DLD1 (cell line): ENCODE measurements around the gene FOXO3.

ENCODE experiments used
- in situ Hi-C: cut with HindIII; loops from 2 replicates; pipeline ENCODE4 v1.10.0; 2017; ENCODE audit warnings: low sequenced_read_pairs

FOXO3 gene

GRCh38 chr6:108727966-108728730, 167.4 kb downstream of the FOXO3 start:
- in situ Hi-C loops = no loop called here

DNA sequence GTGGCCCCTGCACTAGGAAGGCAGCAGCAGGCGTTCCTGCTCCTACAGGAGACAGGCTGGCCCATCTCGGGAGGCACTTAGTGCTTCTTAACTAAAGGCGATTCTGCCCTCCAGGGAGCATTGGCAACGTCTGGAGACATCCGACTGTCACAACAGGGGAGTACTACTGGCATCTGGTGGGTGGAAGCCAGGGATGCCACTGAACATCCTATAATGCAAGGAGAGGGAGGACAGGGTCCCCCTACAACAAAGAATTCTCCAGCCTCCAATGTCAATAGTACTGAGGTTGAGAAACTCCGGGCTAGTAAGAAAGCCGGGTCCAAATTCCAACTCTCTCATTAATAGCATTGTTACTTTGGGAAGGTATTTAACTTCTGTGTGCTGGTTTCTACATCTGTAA, 168.1 kb downstream of the FOXO3 start:
- in situ Hi-C loops = no loop called here

- in situ Hi-C loops = no loop called here
These were observed 170.2 kb downstream of the FOXO3 start for GRCh38 chr6:108730635-108731515.

GRCh38 chr6:108732091-108732870, 171.6 kb downstream of the FOXO3 start:
- in situ Hi-C loops = no loop called here

GRCh38 chr6:108733051-108733450, 172.3 kb downstream of the FOXO3 start:
- in situ Hi-C loops = no loop called here

DNA sequence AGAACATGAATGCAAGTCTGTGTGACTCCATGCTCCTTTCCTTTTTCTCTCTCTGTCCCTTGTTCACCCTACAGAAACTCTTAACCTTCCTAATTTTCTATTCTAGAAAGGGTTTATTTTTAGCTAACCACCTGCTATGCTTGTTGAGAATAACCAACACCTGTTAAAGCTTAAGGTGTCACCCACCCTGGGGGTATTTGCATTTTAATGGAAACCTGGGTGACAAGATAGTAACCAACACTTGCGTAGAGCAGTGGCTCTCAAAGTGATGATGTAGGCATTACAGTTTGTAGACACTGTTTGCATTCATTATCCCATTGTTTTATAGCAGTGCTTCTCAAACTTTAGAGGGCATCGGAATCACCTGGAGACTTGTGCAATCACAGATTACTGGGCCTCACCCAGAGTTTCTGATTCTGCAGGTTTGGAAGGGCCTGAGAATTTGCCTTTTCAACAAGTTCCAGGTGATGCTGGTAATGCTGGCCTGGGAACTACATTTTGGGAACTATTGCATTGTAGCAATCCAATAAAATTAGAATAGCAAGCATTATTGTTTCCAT, 173.1 kb downstream of the FOXO3 start:
- in situ Hi-C loops = no loop called here
